Kidney (tissue), 14 donors: ENCODE data around the gene CD8B2. TPM values are rescaled to one million over a fixed set of nuclear protein-coding genes. Genes with fewer than 3 reads are reported as not detected.
"Not testable (repeated sequence)": the region's sequence is repeated elsewhere in the genome, so short reads cannot be mapped to it uniquely, and the experiment has no call there.

Source experiments
- DNase-seq, 5 donors: peaks; one replicate each; pipeline ENCODE4 v3.0.0-alpha.2; 2013 to 2020
- FAIRE-seq: peaks from 2 replicates; lab custom pipeline; 2012; peaks lifted over from hg19 to GRCh38; lab: Jason Lieb, UNC
- H3K27ac ChIP-seq, 2 donors: one replicate each; pipeline ENCODE4 v1.7.0; 2013; ENCODE audit warnings: low read depth in 2 of 2, low read length in 2 of 2, inconsistent platforms in 1 of 2
- H3K27me3 ChIP-seq: one replicate; pipeline ENCODE4 v1.7.1; 2013; ENCODE audit warnings: low read length, inconsistent platforms; ENCODE audit not compliant: control insufficient read depth, insufficient read depth
- H3K36me3 ChIP-seq, 3 donors: one replicate each; pipeline versions ENCODE4 v1.7.0 to v1.7.1; 2013; ENCODE audit warnings: low read length in 3 of 3, control low read depth in 1 of 3, inconsistent platforms in 1 of 3; ENCODE audit not compliant: insufficient read depth in 3 of 3, control insufficient read depth in 2 of 3
- H3K4me1 ChIP-seq, 3 donors: one replicate each; pipeline versions ENCODE4 v1.7.0 to v1.7.1; 2013; ENCODE audit warnings: low read length in 3 of 3, inconsistent platforms in 1 of 3, low read depth in 1 of 3; ENCODE audit not compliant: control insufficient read depth in 2 of 3, insufficient read depth in 2 of 3
- H3K4me3 ChIP-seq, 3 donors: one replicate each; pipeline versions ENCODE4 v1.7.0 to v1.8.1; 2013; ENCODE audit warnings: low read length in 3 of 3, control low read depth in 1 of 3, inconsistent platforms in 1 of 3
- H3K9ac ChIP-seq, 3 donors: one replicate each; pipeline versions ENCODE4 v1.7.0 to v1.7.1; 2013; ENCODE audit warnings: low read length in 3 of 3, control low read depth in 1 of 3, inconsistent platforms in 1 of 3
- H3K9me3 ChIP-seq, 3 donors: one replicate each; pipeline versions ENCODE4 v1.7.0 to v1.7.1; 2013; ENCODE audit warnings: low read length in 3 of 3, control low read depth in 1 of 3, inconsistent platforms in 1 of 3; ENCODE audit not compliant: control insufficient read depth in 2 of 3, insufficient read depth in 1 of 3
- intact Hi-C: fragments of 100-400 bp; cut with DNase I; formaldehyde crosslinking; loops from one replicate; pipeline ENCODE4 v1.11.1; 2022
- polyA plus RNA-seq: library from polyadenylated mRNA; stranded (reverse); fragments of 350-450 nt; fragmentation: Illumina TruSeq; extraction: RNeasy Lipid Tissue Mini Kit (QIAGEN cat#74804); gene quantifications from one replicate; pipeline ENCODE4 v1.2.3, GENCODE V29; 2014; ENCODE audit warnings: low read depth, low replicate concordance; ENCODE audit not compliant: insufficient read depth
- total RNA-seq: library from RNA; stranded (reverse); fragmentation: NEBNext Ultra II Directional; extraction: Animal tissue kit (Norgen Biotek cat#: 25700); gene quantifications from one replicate; pipeline ENCODE4 v1.2.1, GENCODE V29; 2021
- TF ChIP-seq, protein P1 (sequence below): IDR thresholded peaks from 3 replicates; pipeline ENCODE4 v1.5.1; 2012; ENCODE audit warnings: mild to moderate bottlenecking, moderate library complexity, borderline replicate concordance; ENCODE audit not compliant: insufficient read depth; ENCODE audit errors: extremely low read depth
- donor health status: control.
- donor health status: control.
- donor health status: control.
- donor health status: control.
- donor health status: control.
- donor health status: DM: yes; HTN: yes; CAD: no.
- donor health status: Normal renal cell carcinoma (clear cell type).

The CD8B2 gene
- total and polyA plus RNA-seq, 2 donors from 2014 or later, result 0.09 to 0.71 TPM

DNA sequence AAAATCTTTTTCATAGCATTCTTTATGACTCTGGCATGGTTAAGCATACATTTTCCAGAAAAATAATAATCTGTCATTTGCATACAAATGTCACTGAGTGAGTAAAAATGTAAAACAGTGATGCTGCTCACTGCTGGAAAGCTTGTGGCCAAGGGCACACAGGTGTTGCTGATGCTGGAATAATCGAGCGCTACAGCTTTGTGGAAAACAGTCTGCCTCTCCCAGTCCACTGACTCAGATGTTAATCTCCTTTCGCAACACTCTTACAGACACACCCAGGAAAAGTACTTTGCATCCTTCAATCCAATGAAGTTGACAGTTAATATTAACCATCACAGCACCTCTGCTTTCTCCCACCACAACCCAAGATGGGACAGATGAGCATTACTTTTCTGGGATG is 27.7 kb downstream of the CD8B2 start:
- H3K27ac ChIP-seq, H3K36me3 ChIP-seq, H3K27me3 ChIP-seq, intact Hi-C loops, DNase-seq, H3K4me3 ChIP-seq, FAIRE-seq, H3K4me1 ChIP-seq, H3K9me3 ChIP-seq, H3K9ac ChIP-seq: not testable (repeated sequence)

DNA sequence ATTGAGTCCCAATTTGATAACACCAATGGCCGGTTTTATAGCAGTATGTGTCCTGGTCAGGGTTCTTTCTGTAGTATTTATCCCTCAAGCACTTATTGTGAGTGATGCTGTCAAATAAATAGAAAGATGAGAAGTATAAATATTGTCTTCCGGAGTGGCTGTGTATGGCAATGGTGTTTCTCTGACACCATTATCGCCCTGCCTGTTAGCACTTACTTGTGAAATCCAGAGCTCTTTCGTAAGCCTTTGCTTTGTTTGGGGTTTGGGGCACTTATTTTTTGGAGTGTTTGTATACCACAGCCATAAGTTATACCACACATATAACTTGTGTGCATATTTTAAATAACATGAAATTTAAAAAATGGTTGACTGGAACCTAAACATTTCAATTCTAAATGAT is 29.3 kb downstream of the CD8B2 start:
- DNase-seq (no peak), FAIRE-seq (no peak)
- TF ChIP-seq, protein P1, sequence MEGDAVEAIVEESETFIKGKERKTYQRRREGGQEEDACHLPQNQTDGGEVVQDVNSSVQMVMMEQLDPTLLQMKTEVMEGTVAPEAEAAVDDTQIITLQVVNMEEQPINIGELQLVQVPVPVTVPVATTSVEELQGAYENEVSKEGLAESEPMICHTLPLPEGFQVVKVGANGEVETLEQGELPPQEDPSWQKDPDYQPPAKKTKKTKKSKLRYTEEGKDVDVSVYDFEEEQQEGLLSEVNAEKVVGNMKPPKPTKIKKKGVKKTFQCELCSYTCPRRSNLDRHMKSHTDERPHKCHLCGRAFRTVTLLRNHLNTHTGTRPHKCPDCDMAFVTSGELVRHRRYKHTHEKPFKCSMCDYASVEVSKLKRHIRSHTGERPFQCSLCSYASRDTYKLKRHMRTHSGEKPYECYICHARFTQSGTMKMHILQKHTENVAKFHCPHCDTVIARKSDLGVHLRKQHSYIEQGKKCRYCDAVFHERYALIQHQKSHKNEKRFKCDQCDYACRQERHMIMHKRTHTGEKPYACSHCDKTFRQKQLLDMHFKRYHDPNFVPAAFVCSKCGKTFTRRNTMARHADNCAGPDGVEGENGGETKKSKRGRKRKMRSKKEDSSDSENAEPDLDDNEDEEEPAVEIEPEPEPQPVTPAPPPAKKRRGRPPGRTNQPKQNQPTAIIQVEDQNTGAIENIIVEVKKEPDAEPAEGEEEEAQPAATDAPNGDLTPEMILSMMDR, result no peak
- no peaks in the 10 kb centered on the region for H3K4me1 ChIP-seq
- H3K9ac ChIP-seq, result no peak overlapping the region
- H3K4me3 ChIP-seq, result no peak overlapping the region
- H3K27ac ChIP-seq, result no peak overlapping the region
- intact Hi-C loops, result no loop called here
- H3K9me3 ChIP-seq, result no peaks in the 10 kb centered on the region
- no peaks in the 10 kb centered on the region for H3K27me3 ChIP-seq
- H3K36me3 ChIP-seq, result no peaks in the 10 kb centered on the region

DNA sequence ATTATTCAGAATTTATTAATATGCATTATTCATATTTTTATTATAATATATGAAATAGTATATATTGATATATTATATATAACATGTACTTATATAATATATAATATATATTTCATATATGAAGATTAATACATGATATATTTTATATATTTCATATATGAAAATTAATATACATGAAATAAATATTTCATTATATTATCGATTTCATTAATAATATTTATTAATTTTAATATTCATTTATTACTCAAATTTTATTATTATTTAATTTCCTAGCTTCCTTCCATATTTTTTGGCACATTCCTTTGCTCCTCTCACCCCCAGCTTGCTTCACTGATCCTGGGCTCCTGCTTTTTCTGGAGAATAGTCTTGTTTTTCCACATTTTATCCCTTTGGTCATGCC is 29.7 kb downstream of the CD8B2 start:
- peak; percentile 98 for FAIRE-seq
- intact Hi-C loops, result no loop called here
- H3K4me3 ChIP-seq, result no peak overlapping the region

DNA sequence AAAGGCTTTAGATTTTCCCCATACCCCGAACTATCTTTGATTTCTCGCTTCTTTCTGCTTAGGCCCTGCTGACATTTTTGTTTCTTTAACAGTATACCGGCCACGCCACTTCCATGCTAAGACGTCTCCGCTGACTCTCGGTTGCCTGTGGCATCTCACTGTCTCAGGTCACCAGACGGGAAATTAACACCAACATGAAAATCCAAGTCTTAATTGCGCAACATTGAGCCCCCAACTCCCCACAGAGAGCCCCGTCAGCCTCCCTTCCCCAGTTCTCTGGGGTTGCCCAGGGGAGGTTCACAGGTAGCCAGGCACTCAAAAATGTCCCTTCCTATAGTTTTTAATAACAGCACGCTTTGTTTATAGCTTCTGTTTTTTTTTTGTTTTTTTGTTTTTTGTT is 30.2 kb downstream of the CD8B2 start:
- DNase-seq, result no peak
- Histone ChIP-seq H3K36me3 (no peaks in the 10 kb centered on the region), H3K9me3 (no peaks in the 10 kb centered on the region), H3K4me3 (no peak overlapping the region), H3K27ac (no peak overlapping the region), H3K4me1 (no peaks in the 10 kb centered on the region), H3K9ac (no peak overlapping the region), H3K27me3 (no peaks in the 10 kb centered on the region)
- no peak for FAIRE-seq
- intact Hi-C loops, result no loop called here
- TF ChIP-seq, protein P1, result no peak

More for the DNA sequence above, 29.7 kb downstream of the CD8B2 start:
- no peak overlapping the region for H3K27ac ChIP-seq
- H3K36me3 ChIP-seq, result no peaks in the 10 kb centered on the region
- TF ChIP-seq, protein P1, result no peak
- no peaks in the 10 kb centered on the region for H3K9me3 ChIP-seq
- no peaks in the 10 kb centered on the region for H3K4me1 ChIP-seq
- no peak for DNase-seq
- H3K9ac ChIP-seq, result no peak overlapping the region
- no peaks in the 10 kb centered on the region for H3K27me3 ChIP-seq
